ENCODE results near the gene NCEH1.
"Not testable (repeated sequence)": the region's sequence is repeated elsewhere in the genome, so short reads cannot be mapped to it uniquely, and the experiment has no call there.

Gene NCEH1

GRCh38 chr3:172735014-172735413 lies 24.1 kb upstream of the NCEH1 start:
- H3K9ac ChIP-seq (ENCODE audit: low read length): no peak overlapping the region
- no CpG with 5 or more reads among the region's 2 CpGs for WGBS (ENCODE audit: extremely low coverage, insufficient coverage, low lambda C conversion rate)
- no peak overlapping the region for H2BK15ac ChIP-seq (replicated peaks; ENCODE audit: low read depth)
- no peak overlapping the region for H3K18ac ChIP-seq (ENCODE audit: low read length)
- H3K4me2 ChIP-seq (ENCODE audit: low read length): no peak overlapping the region
- no peak overlapping the region for H3K56ac ChIP-seq (ENCODE audit: low read length)
- no peak overlapping the region for H2BK5ac ChIP-seq (ENCODE audit: low read length)
- H3K79me2 ChIP-seq (ENCODE audit: control insufficient read depth, insufficient read depth, low read length): no peaks in the 10 kb centered on the region
- no peak overlapping the region for H3K27ac ChIP-seq (ENCODE audit: low read depth, low read length)
- H2BK120ac ChIP-seq (ENCODE audit: low read depth, low read length): no peak overlapping the region
- DNase-seq: no peak
- no peaks in the 10 kb centered on the region for H3K4me1 ChIP-seq (ENCODE audit: control insufficient read depth, low read depth, low read length)
- H3K27me3 ChIP-seq (ENCODE audit: insufficient read depth, low read length, poor library complexity): no peaks in the 10 kb centered on the region
- H3K36me3 ChIP-seq (ENCODE audit: control insufficient read depth, insufficient read depth, low read length): no peaks in the 10 kb centered on the region
- H3K23ac ChIP-seq (ENCODE audit: low read length): no peak overlapping the region
- H3K79me1 ChIP-seq (ENCODE audit: low read length): no peaks in the 10 kb centered on the region
- no peak overlapping the region for H4K5ac ChIP-seq (ENCODE audit: low read length)
- H3K4ac ChIP-seq (ENCODE audit: low read depth, low read length): no peak overlapping the region
- no peak overlapping the region for H3K4me3 ChIP-seq (ENCODE audit: low read length)
- no peak overlapping the region for H2AK5ac ChIP-seq (ENCODE audit: low read length)
- no peak overlapping the region for H4K8ac ChIP-seq (ENCODE audit: low read depth, low read length)

GRCh38 chr3:172726380-172726779 lies 15.5 kb upstream of the NCEH1 start:
- no peak overlapping the region for H3K27ac ChIP-seq (ENCODE audit: low read depth, low read length)
- no peak for DNase-seq
- no peak overlapping the region for H3K4me2 ChIP-seq (ENCODE audit: low read length)
- no CpG with 5 or more reads among the region's 1 CpG for WGBS (ENCODE audit: extremely low coverage, insufficient coverage, low lambda C conversion rate)
- H3K79me1 ChIP-seq (ENCODE audit: low read length): no peaks in the 10 kb centered on the region
- H3K18ac ChIP-seq (ENCODE audit: low read length): no peak overlapping the region
- H4K5ac ChIP-seq (ENCODE audit: low read length): no peak overlapping the region
- H3K56ac ChIP-seq (ENCODE audit: low read length): no peak overlapping the region
- H3K23ac ChIP-seq (ENCODE audit: low read length): no peak overlapping the region
- no peak overlapping the region for H3K4me3 ChIP-seq (ENCODE audit: low read length)
- no peaks in the 10 kb centered on the region for H3K4me1 ChIP-seq (ENCODE audit: control insufficient read depth, low read depth, low read length)
- H3K79me2 ChIP-seq (ENCODE audit: control insufficient read depth, insufficient read depth, low read length): no peaks in the 10 kb centered on the region
- no peaks in the 10 kb centered on the region for H3K36me3 ChIP-seq (ENCODE audit: control insufficient read depth, insufficient read depth, low read length)
- H2BK120ac ChIP-seq (ENCODE audit: low read depth, low read length): no peak overlapping the region
- no peak overlapping the region for H4K8ac ChIP-seq (ENCODE audit: low read depth, low read length)
- H2BK5ac ChIP-seq (ENCODE audit: low read length): no peak overlapping the region
- H2BK15ac ChIP-seq (replicated peaks; ENCODE audit: low read depth): no peak overlapping the region
- no peaks in the 10 kb centered on the region for H3K27me3 ChIP-seq (ENCODE audit: insufficient read depth, low read length, poor library complexity)
- H3K9ac ChIP-seq (ENCODE audit: low read length): no peak overlapping the region
- no peak overlapping the region for H3K4ac ChIP-seq (ENCODE audit: low read depth, low read length)
- no peak overlapping the region for H2AK5ac ChIP-seq (ENCODE audit: low read length)

GRCh38 chr3:172722536-172723040 lies 11.7 kb upstream of the NCEH1 start:
- not testable (repeated sequence) for H4K8ac ChIP-seq (ENCODE audit: low read depth, low read length); H3K27ac ChIP-seq (ENCODE audit: low read depth, low read length); H3K4me2 ChIP-seq (ENCODE audit: low read length); DNase-seq; H2BK120ac ChIP-seq (ENCODE audit: low read depth, low read length); H2BK15ac ChIP-seq (replicated peaks; ENCODE audit: low read depth); H3K18ac ChIP-seq (ENCODE audit: low read length); H3K9ac ChIP-seq (ENCODE audit: low read length); H3K23ac ChIP-seq (ENCODE audit: low read length); H3K27me3 ChIP-seq (ENCODE audit: insufficient read depth, low read length, poor library complexity); H3K79me1 ChIP-seq (ENCODE audit: low read length); H3K4me1 ChIP-seq (ENCODE audit: control insufficient read depth, low read depth, low read length); H2BK5ac ChIP-seq (ENCODE audit: low read length); H3K56ac ChIP-seq (ENCODE audit: low read length); H2AK5ac ChIP-seq (ENCODE audit: low read length); H3K4me3 ChIP-seq (ENCODE audit: low read length); H3K36me3 ChIP-seq (ENCODE audit: control insufficient read depth, insufficient read depth, low read length); H4K5ac ChIP-seq (ENCODE audit: low read length); H3K4ac ChIP-seq (ENCODE audit: low read depth, low read length); H3K79me2 ChIP-seq (ENCODE audit: control insufficient read depth, insufficient read depth, low read length)
- no CpG with 5 or more reads among the region's 8 CpGs for WGBS (ENCODE audit: extremely low coverage, insufficient coverage, low lambda C conversion rate)

- no peak overlapping the region for H4K8ac ChIP-seq (ENCODE audit: low read depth, low read length)
- H2AK5ac ChIP-seq (ENCODE audit: low read length): no peak overlapping the region
- no peak overlapping the region for H2BK15ac ChIP-seq (replicated peaks; ENCODE audit: low read depth)
- H3K23ac ChIP-seq (ENCODE audit: low read length): no peak overlapping the region
- WGBS (ENCODE audit: extremely low coverage, insufficient coverage, low lambda C conversion rate): no CpG with 5 or more reads among the region's 4 CpGs
- no peak overlapping the region for H3K4me2 ChIP-seq (ENCODE audit: low read length)
- H3K4me1 ChIP-seq (ENCODE audit: control insufficient read depth, low read depth, low read length): no peaks in the 10 kb centered on the region
- H3K79me1 ChIP-seq (ENCODE audit: low read length): no peaks in the 10 kb centered on the region
- H4K5ac ChIP-seq (ENCODE audit: low read length): no peak overlapping the region
- no peak overlapping the region for H2BK120ac ChIP-seq (ENCODE audit: low read depth, low read length)
- no peak overlapping the region for H3K9ac ChIP-seq (ENCODE audit: low read length)
- no peak for DNase-seq
- no peak overlapping the region for H3K18ac ChIP-seq (ENCODE audit: low read length)
- H3K56ac ChIP-seq (ENCODE audit: low read length): no peak overlapping the region
- H3K4ac ChIP-seq (ENCODE audit: low read depth, low read length): no peak overlapping the region
- no peaks in the 10 kb centered on the region for H3K79me2 ChIP-seq (ENCODE audit: control insufficient read depth, insufficient read depth, low read length)
- H3K4me3 ChIP-seq (ENCODE audit: low read length): no peak overlapping the region
- H3K36me3 ChIP-seq (ENCODE audit: control insufficient read depth, insufficient read depth, low read length): no peaks in the 10 kb centered on the region
- H3K27me3 ChIP-seq (ENCODE audit: insufficient read depth, low read length, poor library complexity): no peaks in the 10 kb centered on the region
- no peak overlapping the region for H3K27ac ChIP-seq (ENCODE audit: low read depth, low read length)
- no peak overlapping the region for H2BK5ac ChIP-seq (ENCODE audit: low read length)
Observed at GRCh38 chr3:172717493-172718088, 6.7 kb upstream of the NCEH1 start.

GRCh38 chr3:172716476-172716875 lies 5.6 kb upstream of the NCEH1 start:
- Histone ChIP-seq H3K36me3 (ENCODE audit: control insufficient read depth, insufficient read depth, low read length) (no peaks in the 10 kb centered on the region), H3K4me3 (ENCODE audit: low read length) (no peak overlapping the region), H3K56ac (ENCODE audit: low read length) (no peak overlapping the region), H2AK5ac (ENCODE audit: low read length) (no peak overlapping the region), H4K5ac (ENCODE audit: low read length) (no peak overlapping the region), H3K4me2 (ENCODE audit: low read length) (no peak overlapping the region), H3K18ac (ENCODE audit: low read length) (no peak overlapping the region), H4K8ac (ENCODE audit: low read depth, low read length) (no peak overlapping the region), H3K4me1 (ENCODE audit: control insufficient read depth, low read depth, low read length) (no peaks in the 10 kb centered on the region), H2BK15ac (replicated peaks; ENCODE audit: low read depth) (no peak overlapping the region), H3K23ac (ENCODE audit: low read length) (no peak overlapping the region), H3K27ac (ENCODE audit: low read depth, low read length) (no peak overlapping the region), H2BK5ac (ENCODE audit: low read length) (no peak overlapping the region), H3K9ac (ENCODE audit: low read length) (no peak overlapping the region), H3K79me2 (ENCODE audit: control insufficient read depth, insufficient read depth, low read length) (no peaks in the 10 kb centered on the region), H3K79me1 (ENCODE audit: low read length) (no peaks in the 10 kb centered on the region), H3K4ac (ENCODE audit: low read depth, low read length) (no peak overlapping the region), H3K27me3 (ENCODE audit: insufficient read depth, low read length, poor library complexity) (no peaks in the 10 kb centered on the region), H2BK120ac (ENCODE audit: low read depth, low read length) (no peak overlapping the region)
- WGBS (ENCODE audit: extremely low coverage, insufficient coverage, low lambda C conversion rate): no CpG with 5 or more reads among the region's 5 CpGs
- DNase-seq: no peak

- no peak overlapping the region for H3K27ac ChIP-seq (ENCODE audit: low read depth, low read length)
- H3K27me3 ChIP-seq (ENCODE audit: insufficient read depth, low read length, poor library complexity): no peaks in the 10 kb centered on the region
- WGBS (ENCODE audit: extremely low coverage, insufficient coverage, low lambda C conversion rate): 100% methylated on average over 1 of the region's 3 CpGs
- H3K4me1 ChIP-seq (ENCODE audit: control insufficient read depth, low read depth, low read length): peaks cover 2% of the 10 kb centered on the region
- H3K4me2 ChIP-seq (ENCODE audit: low read length): no peak overlapping the region
- no peak overlapping the region for H4K5ac ChIP-seq (ENCODE audit: low read length)
- H2BK5ac ChIP-seq (ENCODE audit: low read length): no peak overlapping the region
- DNase-seq: no peak
- H4K8ac ChIP-seq (ENCODE audit: low read depth, low read length): no peak overlapping the region
- H2AK5ac ChIP-seq (ENCODE audit: low read length): no peak overlapping the region
- H3K9ac ChIP-seq (ENCODE audit: low read length): no peak overlapping the region
- no peaks in the 10 kb centered on the region for H3K79me1 ChIP-seq (ENCODE audit: low read length)
- H2BK120ac ChIP-seq (ENCODE audit: low read depth, low read length): no peak overlapping the region
- H3K36me3 ChIP-seq (ENCODE audit: control insufficient read depth, insufficient read depth, low read length): no peaks in the 10 kb centered on the region
- H3K79me2 ChIP-seq (ENCODE audit: control insufficient read depth, insufficient read depth, low read length): no peaks in the 10 kb centered on the region
- H3K56ac ChIP-seq (ENCODE audit: low read length): no peak overlapping the region
- H3K18ac ChIP-seq (ENCODE audit: low read length): no peak overlapping the region
- H3K4me3 ChIP-seq (ENCODE audit: low read length): no peak overlapping the region
- H3K23ac ChIP-seq (ENCODE audit: low read length): no peak overlapping the region
- H3K4ac ChIP-seq (ENCODE audit: low read depth, low read length): no peak overlapping the region
- no peak overlapping the region for H2BK15ac ChIP-seq (replicated peaks; ENCODE audit: low read depth)
Observed at GRCh38 chr3:172713316-172713715, 2.4 kb upstream of the NCEH1 start.

Data from mesendoderm (in vitro differentiated cells).